Activated naive CD4-positive, alpha-beta T cell treated with anti-CD3 and anti-CD28 coated beads, Interleukin-2, amount 50 U/mL, for 72 hours (primary cell): ENCODE data around the gene GABRR1. TPM values are rescaled to one million over a fixed set of nuclear protein-coding genes. Genes with fewer than 3 reads are reported as not detected.

ENCODE experiments used
- ATAC-seq, 2 donors: fragments of 150-1000 bp; cut with Tn5 transposase; 2 replicates each; pipeline ENCODE4 v1.10.0; 2021; ENCODE audit warnings: mild to moderate bottlenecking in 2 of 2, moderate library complexity in 2 of 2
- DNase-seq, 2 donors: peaks; one replicate each; pipeline ENCODE4 v3.0.0; 2021 to 2022; ENCODE audit warnings: low spot score in 2 of 2
- H3K27ac Mint-ChIP-seq, 2 donors: one replicate each; pipeline ENCODE4 v1.8.0; 2022; ENCODE audit warnings: mild to moderate bottlenecking in 2 of 2, mixed read lengths in 2 of 2
- H3K36me3 Mint-ChIP-seq, 2 donors: one replicate each; pipeline ENCODE4 v1.8.0; 2022; ENCODE audit warnings: mixed read lengths in 2 of 2
- H3K9me3 Mint-ChIP-seq, 2 donors: one replicate each; pipeline ENCODE4 v1.8.0; 2022; ENCODE audit warnings: mixed read lengths in 2 of 2
- total RNA-seq, 2 donors: library from RNA; stranded (reverse); gene quantifications; one replicate each; pipeline ENCODE4 v1.2.3, GENCODE V29; 2022

GABRR1 gene
- total RNA-seq = not detected

DNA sequence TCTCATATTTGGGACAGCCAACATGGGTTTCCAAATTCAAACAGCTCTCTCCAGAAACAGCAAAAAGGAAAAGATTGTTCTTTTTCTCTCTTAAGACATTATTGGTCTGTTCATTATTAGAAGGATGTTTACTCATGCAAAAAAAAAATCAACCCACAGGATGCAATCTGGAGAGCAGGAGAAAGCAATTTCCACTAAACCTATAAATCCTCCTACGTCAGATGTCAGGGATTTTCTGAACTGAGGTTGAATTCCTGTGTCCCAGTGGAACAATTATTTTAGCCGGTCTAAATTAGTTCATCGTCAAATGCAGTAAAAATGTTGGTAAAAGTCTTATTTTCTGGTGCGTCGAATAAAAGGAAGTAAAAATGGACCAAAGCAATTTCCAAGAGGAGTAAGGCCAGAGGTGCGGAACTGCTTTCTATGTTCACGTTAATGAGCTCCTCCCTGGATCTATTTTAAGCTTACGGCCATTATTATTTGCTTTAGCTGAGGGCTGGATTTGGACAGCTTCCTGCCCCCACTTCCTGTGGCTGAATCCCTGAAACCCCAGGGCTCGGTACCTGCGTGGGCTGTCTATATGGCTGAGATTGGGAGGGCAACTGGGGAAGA is at the start of gene GABRR1:
Gene GABRR1, minus strand, starts transcription at position 60 of the 612 bp plus-strand sequence. Its CDS starts 36 bp downstream, at position 24.
- H3K36me3 Mint-ChIP-seq = no peaks in the 10 kb centered on the region
- no peaks in the 10 kb centered on the region for H3K9me3 Mint-ChIP-seq
- H3K27ac Mint-ChIP-seq = no peak within 1 kb of the TSS
- no peak for DNase-seq
- no peak for ATAC-seq

DNA sequence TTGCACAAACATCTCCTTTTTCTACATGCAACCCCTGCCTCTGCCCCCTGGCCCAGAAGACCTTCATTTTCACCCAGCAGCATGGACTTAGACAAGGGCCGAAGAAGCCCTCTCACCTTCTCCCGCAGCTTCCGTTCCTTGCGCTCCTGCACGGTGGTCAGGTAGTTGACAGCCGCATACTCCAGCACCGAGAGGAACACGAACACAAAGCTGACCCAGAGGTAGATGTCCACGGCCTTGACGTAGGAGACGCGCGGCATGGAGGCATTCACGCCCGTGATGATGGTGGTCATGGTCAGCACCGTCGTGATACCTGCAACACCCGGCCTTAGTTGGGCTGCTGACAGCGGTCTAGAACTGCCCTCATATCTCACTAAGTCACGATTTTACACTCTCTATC is 47.1 kb upstream of the GABRR1 start:
- peak overlapping the region in 1 of 2 donors; percentile 36 for H3K27ac Mint-ChIP-seq
- DNase-seq (no peak), ATAC-seq (no peak)
- no peaks in the 10 kb centered on the region for H3K9me3 Mint-ChIP-seq
- H3K36me3 Mint-ChIP-seq = no peaks in the 10 kb centered on the region

DNA sequence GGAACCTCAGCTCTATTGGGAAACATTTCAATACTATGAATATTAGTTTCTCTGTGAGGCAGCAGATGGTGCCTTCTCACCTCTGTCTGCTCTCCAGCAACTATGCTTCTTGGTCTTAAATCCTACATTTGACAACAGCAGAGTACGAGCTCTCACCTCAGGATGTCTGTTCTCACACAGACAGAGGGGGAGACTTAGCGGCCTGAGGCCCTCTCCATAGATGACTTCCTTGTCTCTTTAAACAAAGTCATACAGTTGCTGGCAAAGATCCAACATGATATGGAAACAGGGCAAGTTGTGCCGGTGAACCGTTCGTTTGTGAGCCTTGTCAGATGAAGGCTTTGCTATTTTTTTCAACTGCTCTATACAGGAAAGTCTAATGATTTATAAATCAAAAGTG is 43.7 kb upstream of the GABRR1 start:
- Mint-ChIP-seq H3K27ac (peak overlapping the region in 1 of 2 donors; percentile 13), H3K36me3 (no peaks in the 10 kb centered on the region), H3K9me3 (no peaks in the 10 kb centered on the region)
- ATAC-seq = no peak
- DNase-seq = no peak

DNA sequence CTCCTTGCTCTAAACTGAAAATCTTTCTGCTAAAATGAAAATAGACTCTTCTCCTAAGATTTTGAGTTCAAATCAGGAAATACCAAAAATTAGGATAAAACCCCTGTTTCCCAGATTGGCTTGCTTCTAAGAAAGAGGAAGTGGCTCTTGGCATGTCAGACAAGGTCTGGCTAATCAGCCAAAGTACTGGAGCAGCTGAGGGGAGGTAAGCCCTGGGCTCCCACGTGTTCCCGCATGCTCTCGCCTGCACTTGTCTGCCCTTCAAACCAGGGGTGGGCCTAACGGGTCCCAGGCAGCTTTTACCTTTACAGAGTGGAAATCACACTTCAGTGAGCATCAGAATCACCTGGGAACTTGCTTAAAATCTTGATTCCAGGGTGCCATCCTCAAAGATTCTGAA is 43.2 kb upstream of the GABRR1 start:
- Mint-ChIP-seq H3K27ac (peak overlapping the region in 1 of 2 donors; percentile 13), H3K36me3 (no peaks in the 10 kb centered on the region), H3K9me3 (no peaks in the 10 kb centered on the region)
- DNase-seq = no peak
- ATAC-seq = no peak

DNA sequence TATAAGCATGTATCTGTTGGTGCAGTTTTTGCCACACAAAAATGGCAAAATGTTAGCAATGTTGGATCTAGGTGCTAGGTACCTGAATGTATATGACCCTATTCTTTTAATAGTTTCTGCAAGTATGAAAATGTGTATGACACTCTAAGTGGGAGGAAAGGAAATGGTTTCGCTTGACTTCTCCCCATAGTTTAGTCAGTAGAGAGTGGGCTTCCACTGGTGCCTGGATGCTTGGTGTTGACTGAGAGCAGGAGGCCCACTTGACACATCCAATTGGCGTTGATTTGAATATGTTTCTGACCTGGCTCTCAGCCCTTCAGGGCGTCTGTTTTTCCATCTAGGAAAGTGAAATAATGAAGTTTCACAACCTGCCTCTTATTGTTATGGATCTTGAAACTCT is 41.8 kb upstream of the GABRR1 start:
- Mint-ChIP-seq H3K9me3 (no peaks in the 10 kb centered on the region), H3K36me3 (no peaks in the 10 kb centered on the region), H3K27ac (no peak overlapping the region)
- ATAC-seq (no peak), DNase-seq (no peak)

DNA sequence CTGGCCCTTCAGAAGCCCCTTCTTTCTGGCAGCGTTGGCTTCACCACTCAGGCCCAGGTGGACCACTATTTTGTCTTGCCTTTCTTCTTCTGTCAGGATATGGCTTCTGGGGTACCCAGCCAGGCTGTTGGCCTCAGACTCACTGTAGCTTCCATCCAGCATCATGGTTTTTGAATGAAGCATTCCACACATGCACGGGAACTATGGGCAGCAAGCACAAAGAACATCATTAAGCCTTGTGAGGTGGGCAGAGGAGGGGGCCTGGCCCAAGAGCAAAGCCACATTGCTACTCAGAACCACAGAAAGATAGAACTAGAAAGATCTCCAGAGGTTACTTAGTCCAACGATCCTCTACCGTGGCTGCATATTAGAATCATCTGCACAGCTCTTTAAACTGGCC is 40.6 kb upstream of the GABRR1 start:
- Mint-ChIP-seq H3K27ac (no peak overlapping the region), H3K9me3 (no peaks in the 10 kb centered on the region), H3K36me3 (no peaks in the 10 kb centered on the region)
- ATAC-seq (no peak), DNase-seq (no peak)

DNA sequence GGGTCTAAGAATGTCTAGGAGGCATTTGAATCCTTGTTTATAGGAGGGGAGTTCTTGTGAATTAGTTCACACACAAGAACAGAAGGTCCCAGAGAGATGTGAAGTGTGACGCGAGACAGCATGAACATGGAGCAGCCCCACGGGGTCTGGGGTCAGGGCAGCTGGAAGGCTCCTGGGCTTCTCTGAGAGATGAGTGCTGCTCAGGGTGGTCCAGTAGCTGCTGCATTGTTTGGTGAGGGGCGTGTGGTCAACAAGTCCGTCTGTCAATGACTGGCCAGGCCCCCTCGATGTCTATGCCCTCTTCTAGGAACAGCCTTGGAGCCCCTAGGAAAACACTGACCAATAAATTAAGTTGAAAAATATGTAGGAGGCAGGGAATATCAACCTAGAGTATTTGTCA is 40.2 kb upstream of the GABRR1 start:
- no peaks in the 10 kb centered on the region for H3K9me3 Mint-ChIP-seq
- ATAC-seq (no peak), DNase-seq (no peak)
- no peak overlapping the region for H3K27ac Mint-ChIP-seq
- no peaks in the 10 kb centered on the region for H3K36me3 Mint-ChIP-seq

DNA sequence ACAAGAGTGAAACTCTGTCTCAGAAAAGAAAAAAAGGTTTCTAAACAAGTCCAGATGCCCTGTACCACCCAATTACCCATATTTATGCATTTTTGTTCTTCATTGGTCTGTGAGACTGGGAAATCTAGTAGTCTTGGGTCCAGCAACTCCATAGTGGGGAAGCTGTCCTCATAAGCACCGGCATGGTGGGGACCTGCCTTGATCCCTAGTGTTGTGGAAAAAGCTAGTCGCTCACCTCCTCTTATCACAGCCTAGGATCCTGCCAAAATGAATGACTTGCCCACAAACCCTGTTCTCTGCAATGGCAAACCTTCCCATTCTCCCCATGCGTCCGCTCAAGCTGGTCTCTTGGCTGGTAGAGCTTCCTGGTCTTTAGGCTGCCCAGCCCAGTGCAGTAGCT is 38.3 kb upstream of the GABRR1 start:
- Mint-ChIP-seq H3K9me3 (no peaks in the 10 kb centered on the region), H3K36me3 (no peaks in the 10 kb centered on the region), H3K27ac (no peak overlapping the region)
- ATAC-seq (no peak), DNase-seq (no peak)

DNA sequence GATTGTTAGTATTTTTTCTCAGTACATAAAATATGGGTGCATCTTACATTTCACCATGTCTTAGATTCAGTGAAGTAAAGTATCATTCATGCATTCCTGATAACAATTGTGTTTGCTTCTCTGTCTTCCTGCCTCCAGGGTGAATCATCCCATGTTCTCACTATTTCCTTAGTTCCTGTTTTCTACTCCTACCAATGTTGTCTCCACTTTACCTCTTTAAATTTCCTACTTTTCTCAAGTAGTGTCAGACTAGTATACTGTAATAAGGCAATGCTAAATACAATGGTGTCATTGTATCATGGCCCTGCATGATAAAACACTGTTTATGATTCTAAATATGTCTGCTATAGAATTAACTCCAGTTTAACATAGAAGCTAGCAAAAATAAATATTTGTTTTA is 37.4 kb upstream of the GABRR1 start:
- ATAC-seq (no peak), DNase-seq (no peak)
- Mint-ChIP-seq H3K9me3 (no peaks in the 10 kb centered on the region), H3K27ac (no peak overlapping the region), H3K36me3 (no peaks in the 10 kb centered on the region)

DNA sequence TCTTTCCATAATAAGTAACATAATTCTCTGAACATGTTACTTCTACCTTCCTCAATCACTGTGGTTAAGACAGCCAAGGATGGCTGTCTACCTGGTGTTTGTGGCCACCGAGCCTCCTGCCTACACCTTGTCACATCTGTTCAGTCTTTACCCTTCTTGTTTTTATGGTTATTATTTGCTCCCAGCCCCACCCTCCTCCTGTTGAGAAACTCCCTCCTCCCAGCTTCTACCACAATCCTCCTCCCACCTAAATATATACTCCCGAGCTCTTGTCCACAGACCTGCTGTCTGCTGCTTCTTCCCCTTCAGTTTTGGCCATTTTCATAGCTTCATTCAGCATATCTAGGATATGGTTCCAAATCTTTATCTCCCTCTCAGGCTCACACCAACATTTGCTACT is 35.7 kb upstream of the GABRR1 start:
- no peaks in the 10 kb centered on the region for H3K9me3 Mint-ChIP-seq
- no peaks in the 10 kb centered on the region for H3K36me3 Mint-ChIP-seq
- ATAC-seq (no peak), DNase-seq (no peak)
- no peak overlapping the region for H3K27ac Mint-ChIP-seq

DNA sequence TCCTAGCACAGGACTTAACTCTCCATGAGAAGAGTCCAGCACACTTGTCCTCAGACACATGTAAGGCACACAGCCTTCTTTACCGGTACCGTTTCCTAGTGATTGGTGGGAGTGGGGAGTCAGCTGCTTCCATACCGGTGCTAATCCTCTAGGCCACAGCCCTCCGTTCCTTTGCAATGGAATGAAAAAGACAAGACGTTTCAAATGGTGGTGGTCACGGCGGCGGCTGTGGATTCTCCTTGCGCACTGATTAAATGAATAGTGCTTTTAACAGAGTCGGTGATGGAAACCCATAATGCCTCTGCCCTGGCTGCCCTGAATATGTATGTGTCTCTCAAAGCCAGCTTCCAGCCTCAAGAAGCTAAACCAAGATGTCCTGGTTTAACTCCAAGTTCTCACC is 34.8 kb upstream of the GABRR1 start:
- Mint-ChIP-seq H3K9me3 (no peaks in the 10 kb centered on the region), H3K36me3 (no peaks in the 10 kb centered on the region), H3K27ac (no peak overlapping the region)
- DNase-seq = no peak
- ATAC-seq = no peak

DNA sequence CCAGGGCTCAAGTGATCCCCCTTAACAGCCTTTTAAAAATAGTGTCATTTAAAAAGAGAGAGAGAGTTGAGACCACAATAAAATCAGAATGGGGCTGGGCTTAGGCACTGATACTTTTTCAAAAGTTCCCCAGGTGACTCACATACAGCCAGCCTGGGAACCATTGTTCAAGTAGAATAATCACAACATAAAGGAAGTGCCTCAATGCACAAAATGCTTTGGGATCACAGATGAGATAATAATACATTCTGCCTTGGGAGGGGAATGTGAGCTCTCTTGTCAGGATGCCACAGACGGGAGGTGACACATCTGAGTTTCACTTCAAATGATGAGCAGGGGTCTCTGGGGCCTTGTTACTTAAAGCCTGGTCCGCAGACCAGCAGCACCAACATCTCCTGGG is 34.0 kb upstream of the GABRR1 start:
- DNase-seq = no peak
- Mint-ChIP-seq H3K36me3 (no peaks in the 10 kb centered on the region), H3K27ac (no peak overlapping the region), H3K9me3 (no peaks in the 10 kb centered on the region)
- no peak for ATAC-seq

DNA sequence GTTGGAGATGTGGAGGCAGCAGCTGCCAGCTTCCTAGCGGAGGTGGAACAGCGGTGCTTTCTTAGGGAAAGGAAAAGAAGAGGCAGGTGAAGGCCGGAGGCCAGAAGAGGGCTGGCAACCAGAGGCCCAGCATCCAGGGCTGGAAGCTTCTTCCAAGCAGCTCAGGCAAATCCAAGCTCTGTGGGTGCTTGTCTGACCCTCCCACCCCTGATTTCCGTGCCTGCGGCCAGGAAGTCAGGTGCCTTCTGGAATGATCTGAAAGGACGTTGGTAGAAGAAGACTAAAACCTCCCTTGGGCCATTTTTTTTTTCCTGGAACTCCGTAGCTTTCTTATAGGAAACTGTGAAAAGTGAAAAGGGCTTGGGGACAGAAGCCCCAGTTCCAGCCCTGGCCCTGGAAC is 33.1 kb upstream of the GABRR1 start:
- DNase-seq (no peak), ATAC-seq (no peak)
- Mint-ChIP-seq H3K36me3 (no peaks in the 10 kb centered on the region), H3K27ac (no peak overlapping the region), H3K9me3 (no peaks in the 10 kb centered on the region)

DNA sequence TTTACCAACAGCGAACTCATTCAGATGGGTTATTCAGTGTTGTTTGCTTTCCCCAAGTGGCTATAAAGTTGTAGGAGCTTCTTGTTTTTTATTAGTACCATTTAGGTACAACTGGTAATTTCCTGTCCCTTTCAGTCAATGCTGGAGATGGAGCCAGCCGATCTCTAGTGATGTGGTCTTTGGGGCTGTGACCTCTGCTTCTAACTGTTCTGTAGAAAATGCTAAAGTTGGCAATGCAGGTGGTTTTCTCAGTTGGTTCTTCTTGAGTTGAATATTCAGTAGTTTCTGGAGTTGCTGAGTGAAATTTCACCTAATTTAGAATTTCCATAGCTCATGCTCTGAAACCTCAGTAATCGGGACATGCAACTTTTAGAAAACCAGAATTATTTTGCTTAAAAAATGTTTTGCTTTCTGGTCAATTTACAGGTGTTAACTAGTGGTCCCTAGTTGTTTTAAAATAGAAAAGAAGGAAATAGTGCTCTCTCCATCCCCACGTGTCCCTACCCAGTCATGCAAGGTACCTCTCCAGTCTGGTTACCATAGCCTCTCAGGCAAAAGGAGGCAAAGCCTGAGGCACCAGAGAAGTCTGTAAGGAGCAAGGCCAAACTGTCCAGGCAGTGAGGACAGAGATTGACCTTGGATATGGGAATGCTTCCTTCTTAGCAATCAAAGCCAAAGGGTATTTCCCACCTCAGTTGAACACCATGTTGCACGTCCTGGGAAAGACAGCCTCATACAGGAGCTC is 27.3 kb upstream of the GABRR1 start:
- DNase-seq (no peak), ATAC-seq (no peak)

DNA sequence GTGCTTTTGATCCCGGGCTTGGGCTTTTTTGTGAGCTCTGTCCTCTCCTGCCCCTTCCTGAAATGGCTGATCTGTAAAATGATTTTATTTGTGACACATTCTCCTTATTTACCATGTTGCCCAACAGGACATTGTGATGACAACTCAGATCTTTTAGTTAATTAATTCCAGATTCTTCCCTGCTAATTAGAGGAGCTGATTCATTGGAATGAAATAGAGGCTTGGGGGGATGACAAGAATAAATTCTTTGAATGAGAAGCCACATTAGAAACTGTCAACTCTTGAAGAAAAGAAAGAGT is 26.1 kb upstream of the GABRR1 start:
- Mint-ChIP-seq H3K9me3 (peaks cover 0 to 2% of the 10 kb centered on the region in 2 donors), H3K27ac (no peak overlapping the region)
- ATAC-seq = no peak

More for the DNA sequence above, 27.3 kb upstream of the GABRR1 start:
- Mint-ChIP-seq H3K9me3 (no peaks in the 10 kb centered on the region), H3K36me3 (no peaks in the 10 kb centered on the region), H3K27ac (no peak overlapping the region)

DNA sequence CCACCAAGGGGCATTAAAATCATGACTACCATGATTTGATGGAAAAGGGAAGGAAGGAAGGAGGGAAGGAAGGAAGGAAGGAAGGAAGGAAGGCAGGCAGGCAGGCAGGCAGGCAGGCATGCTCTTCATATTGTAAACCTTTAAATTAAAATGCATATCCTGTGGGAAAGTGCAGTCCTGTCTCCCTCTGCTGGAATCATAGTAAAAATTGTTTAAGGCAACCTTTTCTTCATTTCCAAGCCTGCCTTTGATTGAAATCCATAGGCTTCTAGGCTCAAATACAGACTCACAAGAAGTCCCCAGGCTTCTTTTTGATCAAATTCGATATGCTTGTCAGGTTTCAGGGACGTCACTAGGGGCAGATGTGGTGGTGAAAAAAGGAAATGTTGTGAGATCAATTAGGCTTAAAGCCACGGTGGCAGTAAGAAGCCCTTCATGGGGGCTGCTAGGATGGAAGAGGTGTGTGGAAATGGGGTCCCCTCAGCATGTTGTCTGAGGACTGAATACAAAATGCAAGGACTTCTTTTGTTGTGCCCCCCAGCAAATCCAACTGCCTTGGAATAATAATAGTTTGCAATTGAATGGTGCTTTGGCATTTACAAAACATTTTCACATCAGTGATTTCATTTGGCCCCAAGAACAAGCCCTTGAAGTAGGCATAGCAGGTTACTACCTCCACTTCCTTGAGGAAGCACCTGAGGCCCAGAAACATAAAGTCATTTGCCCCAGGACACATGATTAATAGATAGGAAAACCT is 25.6 kb upstream of the GABRR1 start:
- ATAC-seq = peak in 1 of 2 donors; percentile 34
- no peaks in the 10 kb centered on the region for H3K36me3 Mint-ChIP-seq
- peaks cover 0 to 4% of the 10 kb centered on the region in 2 donors for H3K9me3 Mint-ChIP-seq
- H3K27ac Mint-ChIP-seq = peak overlapping the region in 1 of 2 donors; percentile 54
- no peak for DNase-seq

More for the DNA sequence above, 26.1 kb upstream of the GABRR1 start:
- H3K36me3 Mint-ChIP-seq = no peaks in the 10 kb centered on the region
- no peak for DNase-seq

DNA sequence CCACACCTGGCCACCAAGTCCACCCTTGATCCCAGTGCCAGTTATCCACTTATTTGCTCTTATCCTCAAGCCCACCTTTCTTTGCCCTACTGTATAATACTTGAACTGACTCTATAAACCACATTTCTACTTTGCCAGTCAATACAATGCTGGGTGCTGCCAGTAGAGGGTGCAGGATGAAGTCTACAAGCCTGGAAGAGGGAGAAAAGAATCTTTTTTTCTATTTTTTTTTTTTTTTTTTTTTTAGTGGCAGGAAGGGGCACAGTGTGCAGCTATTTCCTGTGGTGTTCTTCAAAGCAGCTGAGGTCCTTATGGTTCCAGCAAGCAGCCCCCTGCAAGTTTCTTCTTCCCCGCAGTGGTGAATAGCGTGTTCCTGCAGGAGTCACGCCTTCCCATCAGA is 22.2 kb upstream of the GABRR1 start:
- DNase-seq = peak in 1 of 2 donors; percentile 22
- Mint-ChIP-seq H3K27ac (no peak overlapping the region), H3K36me3 (no peaks in the 10 kb centered on the region), H3K9me3 (peaks cover 0 to 4% of the 10 kb centered on the region in 2 donors)
- ATAC-seq = peak; percentile 63 to 69

DNA sequence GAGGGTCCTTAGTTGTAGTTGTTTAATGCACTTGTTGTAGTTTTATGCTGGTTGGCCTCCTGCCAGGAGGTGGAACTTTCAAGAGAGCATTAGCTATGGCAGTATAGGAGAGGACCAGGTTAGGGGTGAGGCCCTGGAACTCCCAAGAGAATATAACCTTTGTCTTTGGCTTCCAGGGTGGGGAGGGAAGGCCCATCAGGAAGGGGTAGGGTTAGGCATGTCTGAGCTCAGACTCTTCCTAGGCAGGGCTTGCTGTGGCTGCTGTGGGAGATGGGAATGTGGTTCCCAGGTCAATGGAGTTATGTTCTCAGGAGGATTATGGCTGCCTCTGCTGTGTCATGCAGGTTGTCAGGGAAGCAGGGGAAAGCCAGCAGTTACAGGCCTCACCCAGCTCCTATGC is 20.0 kb upstream of the GABRR1 start:
- ATAC-seq (no peak), DNase-seq (no peak)
- H3K27ac Mint-ChIP-seq = no peak overlapping the region
- peaks cover 0 to 9% of the 10 kb centered on the region in 2 donors for H3K9me3 Mint-ChIP-seq
- peaks cover 0 to 11% of the 10 kb centered on the region in 2 donors for H3K36me3 Mint-ChIP-seq
